Breast epithelium (tissue), 3 donors: ENCODE results near the gene GSK3A.

Experiments used
- CTCF ChIP-seq, 3 donors: fragments of 450-650 bp; IDR thresholded peaks; one replicate each; pipeline ENCODE4 v1.5.1; 2016 to 2017; ENCODE audit warnings: antibody characterized with exemption in 3 of 3, mild to moderate bottlenecking in 3 of 3, moderate library complexity in 3 of 3
- POLR2AphosphoS5 ChIP-seq, 3 donors: sonication (generic); formaldehyde crosslinking; IDR thresholded peaks; one replicate each; pipeline ENCODE4 v1.6.1; 2017; ENCODE audit warnings: antibody characterized with exemption in 3 of 3

- TF ChIP-seq CTCF (IDR thresholded peaks at IDR 0.05), result no peak
- TF ChIP-seq POLR2AphosphoS5 (IDR thresholded peaks at IDR 0.05), result no peak
Observed at GRCh38 chr19:42230571-42230970, 11.8 kb downstream of the GSK3A start.
